Measurements from ENCODE around the gene ZNF765. TPM values are rescaled to one million over a fixed set of nuclear protein-coding genes. Genes with fewer than 3 reads are reported as not detected.

The ZNF765 gene
- total RNA-seq, 2 experiments from 2014 or later, result 14.2 to 14.6 TPM

GRCh38 chr19:53374743-53375142 lies 20.2 kb upstream of the ZNF765 start:
- no TSS peak for BruUV-seq (replicated peaks)
- H3K4me1 ChIP-seq (ENCODE audit: insufficient read depth, low read length, poor library complexity, severe bottlenecking), result no peaks in the 10 kb centered on the region
- intact Hi-C loops (cut with micrococcal nuclease; ENCODE audit: unreplicated experiment), result no loop called here
- H3K9me3 ChIP-seq (ENCODE audit: low read length), result no peaks in the 10 kb centered on the region
- CTCF ChIA-PET (ENCODE audit: unreplicated experiment), result no interaction called here
- TF ChIP-seq EZH2phosphoT487 (IDR thresholded peaks at IDR 0.05; ENCODE audit: borderline replicate concordance, low read depth, low read length), result no peak
- TF ChIP-seq, protein P1, sequence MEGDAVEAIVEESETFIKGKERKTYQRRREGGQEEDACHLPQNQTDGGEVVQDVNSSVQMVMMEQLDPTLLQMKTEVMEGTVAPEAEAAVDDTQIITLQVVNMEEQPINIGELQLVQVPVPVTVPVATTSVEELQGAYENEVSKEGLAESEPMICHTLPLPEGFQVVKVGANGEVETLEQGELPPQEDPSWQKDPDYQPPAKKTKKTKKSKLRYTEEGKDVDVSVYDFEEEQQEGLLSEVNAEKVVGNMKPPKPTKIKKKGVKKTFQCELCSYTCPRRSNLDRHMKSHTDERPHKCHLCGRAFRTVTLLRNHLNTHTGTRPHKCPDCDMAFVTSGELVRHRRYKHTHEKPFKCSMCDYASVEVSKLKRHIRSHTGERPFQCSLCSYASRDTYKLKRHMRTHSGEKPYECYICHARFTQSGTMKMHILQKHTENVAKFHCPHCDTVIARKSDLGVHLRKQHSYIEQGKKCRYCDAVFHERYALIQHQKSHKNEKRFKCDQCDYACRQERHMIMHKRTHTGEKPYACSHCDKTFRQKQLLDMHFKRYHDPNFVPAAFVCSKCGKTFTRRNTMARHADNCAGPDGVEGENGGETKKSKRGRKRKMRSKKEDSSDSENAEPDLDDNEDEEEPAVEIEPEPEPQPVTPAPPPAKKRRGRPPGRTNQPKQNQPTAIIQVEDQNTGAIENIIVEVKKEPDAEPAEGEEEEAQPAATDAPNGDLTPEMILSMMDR (conservative IDR thresholded peaks at IDR 0.05; ENCODE audit: low read length), result no peak
- H3K36me3 ChIP-seq (ENCODE audit: insufficient read depth, low read length), result peaks cover 80% of the 10 kb centered on the region
- DNase-seq (ENCODE audit: low spot score), result no peak
- no peaks in the 10 kb centered on the region for H3K79me2 ChIP-seq (ENCODE audit: insufficient read depth, low read depth, low read length)
- H3K27ac ChIP-seq (ENCODE audit: low read depth, low read length, poor library complexity, severe bottlenecking), result no peak overlapping the region
- H4K20me1 ChIP-seq (ENCODE audit: insufficient read depth, low read length), result no peaks in the 10 kb centered on the region
- POLR2A ChIA-PET, result interaction anchor here (0.7 kb wide), 1 partner anchor 13 kb away, joined by 3 read pairs; no protein-coding TSS in a partner anchor
- H3K9me2 ChIP-seq (ENCODE audit: insufficient read depth, low read length), result no peaks in the 10 kb centered on the region
- H2AFZ ChIP-seq (ENCODE audit: low read length), result no peak overlapping the region
- H3K4me3 ChIP-seq (ENCODE audit: low read depth, low read length, poor library complexity, severe bottlenecking), result no peak overlapping the region
- H3K4me2 ChIP-seq (ENCODE audit: low read length), result no peak overlapping the region

- Histone ChIP-seq H3K4me2 (ENCODE audit: low read length) (no peak overlapping the region), H3K79me2 (ENCODE audit: insufficient read depth, low read depth, low read length) (no peaks in the 10 kb centered on the region), H2AFZ (ENCODE audit: low read length) (no peak overlapping the region), H4K20me1 (ENCODE audit: insufficient read depth, low read length) (no peaks in the 10 kb centered on the region), H3K4me1 (ENCODE audit: insufficient read depth, low read length, poor library complexity, severe bottlenecking) (no peaks in the 10 kb centered on the region), H3K27ac (ENCODE audit: low read depth, low read length, poor library complexity, severe bottlenecking) (no peak overlapping the region), H3K36me3 (ENCODE audit: insufficient read depth, low read length) (peaks cover 100% of the 10 kb centered on the region), H3K9me3 (ENCODE audit: low read length) (peaks cover 53% of the 10 kb centered on the region), H3K9me2 (ENCODE audit: insufficient read depth, low read length) (no peaks in the 10 kb centered on the region), H3K4me3 (ENCODE audit: low read depth, low read length, poor library complexity, severe bottlenecking) (no peak overlapping the region)
- intact Hi-C loops (cut with micrococcal nuclease; ENCODE audit: unreplicated experiment), result no loop called here
- POLR2A ChIA-PET, result interaction anchor here (0.7 kb wide), 1 partner anchor 689 kb away, joined by 3 read pairs; no protein-coding TSS in a partner anchor
- TF ChIP-seq, protein P1 (conservative IDR thresholded peaks at IDR 0.05; ENCODE audit: low read length), result no peak
- TF ChIP-seq EZH2phosphoT487 (IDR thresholded peaks at IDR 0.05; ENCODE audit: borderline replicate concordance, low read depth, low read length), result no peak
- no peak for DNase-seq (ENCODE audit: low spot score)
- CTCF ChIA-PET (ENCODE audit: unreplicated experiment), result no interaction called here
- BruUV-seq (replicated peaks), result no TSS peak
Measured at GRCh38 chr19:53381376-53381775, 13.6 kb upstream of the ZNF765 start.

DNA sequence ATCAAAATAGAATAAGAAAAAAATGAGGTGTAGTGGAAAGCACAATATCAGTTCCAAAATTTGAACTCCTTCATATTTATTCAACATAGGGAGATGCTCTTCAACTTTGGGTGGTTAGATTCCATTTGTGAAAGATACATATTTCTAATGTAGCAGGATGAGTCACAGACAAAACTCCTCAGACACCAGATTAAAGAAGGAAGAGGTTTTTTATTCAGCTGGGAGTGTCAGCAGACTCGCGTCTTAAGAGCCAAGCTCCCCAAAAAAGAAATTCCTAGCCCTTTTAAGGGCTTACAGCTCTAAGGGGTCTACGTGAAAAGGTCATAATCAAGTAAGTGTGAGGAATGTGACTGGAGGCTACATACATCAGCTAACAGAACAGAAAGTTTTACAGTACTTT lies 6.8 kb upstream of the ZNF765 start:
- Histone ChIP-seq H3K9me2 (ENCODE audit: insufficient read depth, low read length) (no peaks in the 10 kb centered on the region), H3K79me2 (ENCODE audit: insufficient read depth, low read depth, low read length) (no peaks in the 10 kb centered on the region), H3K4me1 (ENCODE audit: insufficient read depth, low read length, poor library complexity, severe bottlenecking) (peaks cover 6% of the 10 kb centered on the region), H4K20me1 (ENCODE audit: insufficient read depth, low read length) (no peaks in the 10 kb centered on the region), H3K9me3 (ENCODE audit: low read length) (peaks cover 28% of the 10 kb centered on the region; the same call in 1 of the 2 replicates), H3K36me3 (ENCODE audit: insufficient read depth, low read length) (peaks cover 41% of the 10 kb centered on the region), H3K4me2 (ENCODE audit: low read length) (no peak overlapping the region), H2AFZ (ENCODE audit: low read length) (no peak overlapping the region), H3K4me3 (ENCODE audit: low read depth, low read length, poor library complexity, severe bottlenecking) (no peak overlapping the region), H3K27ac (ENCODE audit: low read depth, low read length, poor library complexity, severe bottlenecking) (no peak overlapping the region)
- TF ChIP-seq EZH2phosphoT487 (IDR thresholded peaks at IDR 0.05; ENCODE audit: borderline replicate concordance, low read depth, low read length), result no peak
- TF ChIP-seq, protein P1 (conservative IDR thresholded peaks at IDR 0.05; ENCODE audit: low read length), result no peak
- intact Hi-C loops (cut with micrococcal nuclease; ENCODE audit: unreplicated experiment), result no loop called here
- ChIA-PET CTCF (ENCODE audit: unreplicated experiment) (no interaction called here), POLR2A (no interaction called here)
- no TSS peak for BruUV-seq (replicated peaks)
- no peak for DNase-seq (ENCODE audit: low spot score)

Measured in OCI-LY7 (cell line).